ENCODE measurements around the gene KRT15. TPM values are rescaled to one million over a fixed set of nuclear protein-coding genes. Genes with fewer than 3 reads are reported as not detected.

KRT15 gene
- total and polyA plus RNA-seq, 9 of the 15 experiments (the other 6 are each of a cell fraction or from before 2014, with no cell fraction given), result 0.28 to 4.4 (median 0.56) TPM

DNA sequence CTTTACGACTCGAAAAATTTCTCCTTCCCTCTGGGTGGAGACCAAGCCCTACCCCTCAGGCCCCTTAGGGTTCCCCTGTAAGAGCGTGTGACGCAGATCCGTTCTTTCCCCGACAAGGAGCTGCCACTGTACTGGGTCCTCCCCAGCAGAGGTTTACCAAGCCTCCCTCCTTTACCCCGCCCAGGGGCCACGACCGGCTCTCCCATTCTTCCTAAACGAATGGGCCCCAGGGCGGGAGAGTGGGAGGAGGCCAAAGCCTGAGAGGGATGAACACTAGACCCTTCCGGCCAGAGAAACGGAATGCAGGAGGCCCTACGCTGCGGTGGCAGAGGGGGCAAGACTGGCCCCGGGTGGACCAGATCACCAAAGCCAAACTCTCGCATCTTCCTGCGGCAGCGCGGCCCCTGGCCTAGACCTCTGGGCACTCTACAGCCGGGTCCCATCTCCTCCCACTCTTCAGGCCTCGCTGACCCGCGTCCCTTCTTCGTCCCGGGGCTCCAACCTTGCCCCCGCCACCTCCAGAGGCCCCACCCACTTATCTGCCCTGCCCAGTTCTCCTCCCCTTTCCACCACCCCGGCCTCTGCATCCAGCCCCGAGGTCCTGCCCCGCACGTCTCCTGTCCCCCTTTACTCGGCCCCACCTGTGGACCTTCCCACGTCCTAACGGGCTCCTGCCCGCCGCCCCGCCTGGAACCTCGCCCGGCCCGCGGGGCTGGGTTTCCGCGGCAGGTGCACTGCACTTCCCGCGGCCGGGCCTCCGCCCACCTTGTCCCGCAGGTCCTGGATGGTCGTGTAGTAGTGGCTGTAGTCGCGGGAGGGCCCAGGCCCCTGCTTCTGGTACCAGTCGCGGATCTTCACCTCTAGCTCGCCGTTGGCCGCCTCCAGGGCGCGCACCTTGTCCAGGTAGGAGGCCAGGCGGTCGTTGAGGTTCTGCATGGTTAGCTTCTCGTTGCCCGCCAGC, 8.7 kb upstream of the KRT15 start (continued):
- TF ChIP-seq SIN3B (IDR thresholded peaks at IDR 0.05; ENCODE audit: low read depth), result no peak
- no peak for TF ChIP-seq CBX8 (IDR thresholded peaks at IDR 0.05; ENCODE audit: borderline replicate concordance, extremely low read depth, low read depth, low read length, poor library complexity, severe bottlenecking)
- TF ChIP-seq, protein P1, sequence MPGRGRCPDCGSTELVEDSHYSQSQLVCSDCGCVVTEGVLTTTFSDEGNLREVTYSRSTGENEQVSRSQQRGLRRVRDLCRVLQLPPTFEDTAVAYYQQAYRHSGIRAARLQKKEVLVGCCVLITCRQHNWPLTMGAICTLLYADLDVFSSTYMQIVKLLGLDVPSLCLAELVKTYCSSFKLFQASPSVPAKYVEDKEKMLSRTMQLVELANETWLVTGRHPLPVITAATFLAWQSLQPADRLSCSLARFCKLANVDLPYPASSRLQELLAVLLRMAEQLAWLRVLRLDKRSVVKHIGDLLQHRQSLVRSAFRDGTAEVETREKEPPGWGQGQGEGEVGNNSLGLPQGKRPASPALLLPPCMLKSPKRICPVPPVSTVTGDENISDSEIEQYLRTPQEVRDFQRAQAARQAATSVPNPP (IDR thresholded peaks at IDR 0.05; ENCODE audit: borderline replicate concordance, insufficient read depth, insufficient read length), result no peak
- TF ChIP-seq, protein P2, sequence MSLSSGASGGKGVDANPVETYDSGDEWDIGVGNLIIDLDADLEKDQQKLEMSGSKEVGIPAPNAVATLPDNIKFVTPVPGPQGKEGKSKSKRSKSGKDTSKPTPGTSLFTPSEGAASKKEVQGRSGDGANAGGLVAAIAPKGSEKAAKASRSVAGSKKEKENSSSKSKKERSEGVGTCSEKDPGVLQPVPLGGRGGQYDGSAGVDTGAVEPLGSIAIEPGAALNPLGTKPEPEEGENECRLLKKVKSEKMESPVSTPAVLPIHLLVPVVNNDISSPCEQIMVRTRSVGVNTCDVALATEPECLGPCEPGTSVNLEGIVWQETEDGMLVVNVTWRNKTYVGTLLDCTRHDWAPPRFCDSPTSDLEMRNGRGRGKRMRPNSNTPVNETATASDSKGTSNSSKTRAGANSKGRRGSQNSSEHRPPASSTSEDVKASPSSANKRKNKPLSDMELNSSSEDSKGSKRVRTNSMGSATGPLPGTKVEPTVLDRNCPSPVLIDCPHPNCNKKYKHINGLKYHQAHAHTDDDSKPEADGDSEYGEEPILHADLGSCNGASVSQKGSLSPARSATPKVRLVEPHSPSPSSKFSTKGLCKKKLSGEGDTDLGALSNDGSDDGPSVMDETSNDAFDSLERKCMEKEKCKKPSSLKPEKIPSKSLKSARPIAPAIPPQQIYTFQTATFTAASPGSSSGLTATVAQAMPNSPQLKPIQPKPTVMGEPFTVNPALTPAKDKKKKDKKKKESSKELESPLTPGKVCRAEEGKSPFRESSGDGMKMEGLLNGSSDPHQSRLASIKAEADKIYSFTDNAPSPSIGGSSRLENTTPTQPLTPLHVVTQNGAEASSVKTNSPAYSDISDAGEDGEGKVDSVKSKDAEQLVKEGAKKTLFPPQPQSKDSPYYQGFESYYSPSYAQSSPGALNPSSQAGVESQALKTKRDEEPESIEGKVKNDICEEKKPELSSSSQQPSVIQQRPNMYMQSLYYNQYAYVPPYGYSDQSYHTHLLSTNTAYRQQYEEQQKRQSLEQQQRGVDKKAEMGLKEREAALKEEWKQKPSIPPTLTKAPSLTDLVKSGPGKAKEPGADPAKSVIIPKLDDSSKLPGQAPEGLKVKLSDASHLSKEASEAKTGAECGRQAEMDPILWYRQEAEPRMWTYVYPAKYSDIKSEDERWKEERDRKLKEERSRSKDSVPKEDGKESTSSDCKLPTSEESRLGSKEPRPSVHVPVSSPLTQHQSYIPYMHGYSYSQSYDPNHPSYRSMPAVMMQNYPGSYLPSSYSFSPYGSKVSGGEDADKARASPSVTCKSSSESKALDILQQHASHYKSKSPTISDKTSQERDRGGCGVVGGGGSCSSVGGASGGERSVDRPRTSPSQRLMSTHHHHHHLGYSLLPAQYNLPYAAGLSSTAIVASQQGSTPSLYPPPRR (CRISPR knock-in tag; IDR thresholded peaks at IDR 0.05; ENCODE audit: borderline replicate concordance), result no peak
- TF ChIP-seq PHB2 (IDR thresholded peaks at IDR 0.05; ENCODE audit: low read depth), result no peak
- TF ChIP-seq CC2D1A (IDR thresholded peaks at IDR 0.05), result no peak
- TF ChIP-seq, protein P3, sequence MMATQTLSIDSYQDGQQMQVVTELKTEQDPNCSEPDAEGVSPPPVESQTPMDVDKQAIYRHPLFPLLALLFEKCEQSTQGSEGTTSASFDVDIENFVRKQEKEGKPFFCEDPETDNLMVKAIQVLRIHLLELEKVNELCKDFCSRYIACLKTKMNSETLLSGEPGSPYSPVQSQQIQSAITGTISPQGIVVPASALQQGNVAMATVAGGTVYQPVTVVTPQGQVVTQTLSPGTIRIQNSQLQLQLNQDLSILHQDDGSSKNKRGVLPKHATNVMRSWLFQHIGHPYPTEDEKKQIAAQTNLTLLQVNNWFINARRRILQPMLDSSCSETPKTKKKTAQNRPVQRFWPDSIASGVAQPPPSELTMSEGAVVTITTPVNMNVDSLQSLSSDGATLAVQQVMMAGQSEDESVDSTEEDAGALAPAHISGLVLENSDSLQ (IDR thresholded peaks at IDR 0.05), result no peak
- no peak for TF ChIP-seq NR4A1 (CRISPR knock-in tag; IDR thresholded peaks at IDR 0.05)
- no peak for TF ChIP-seq NR4A1 (tag; IDR thresholded peaks at IDR 0.05)
- TF ChIP-seq, protein P4, sequence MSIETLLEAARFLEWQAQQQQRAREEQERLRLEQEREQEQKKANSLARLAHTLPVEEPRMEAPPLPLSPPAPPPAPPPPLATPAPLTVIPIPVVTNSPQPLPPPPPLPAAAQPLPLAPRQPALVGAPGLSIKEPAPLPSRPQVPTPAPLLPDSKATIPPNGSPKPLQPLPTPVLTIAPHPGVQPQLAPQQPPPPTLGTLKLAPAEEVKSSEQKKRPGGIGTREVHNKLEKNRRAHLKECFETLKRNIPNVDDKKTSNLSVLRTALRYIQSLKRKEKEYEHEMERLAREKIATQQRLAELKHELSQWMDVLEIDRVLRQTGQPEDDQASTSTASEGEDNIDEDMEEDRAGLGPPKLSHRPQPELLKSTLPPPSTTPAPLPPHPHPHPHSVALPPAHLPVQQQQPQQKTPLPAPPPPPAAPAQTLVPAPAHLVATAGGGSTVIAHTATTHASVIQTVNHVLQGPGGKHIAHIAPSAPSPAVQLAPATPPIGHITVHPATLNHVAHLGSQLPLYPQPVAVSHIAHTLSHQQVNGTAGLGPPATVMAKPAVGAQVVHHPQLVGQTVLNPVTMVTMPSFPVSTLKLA (conservative IDR thresholded peaks at IDR 0.05), result 0 out of 4 replicates have a peak, but pooled peaks of 1 of the 2 experiments have one; percentile 11
- no peak for TF ChIP-seq MTF1 (CRISPR knock-in tag; IDR thresholded peaks at IDR 0.05; ENCODE audit: borderline replicate concordance)
- peak; percentile 42 for TF ChIP-seq SP1 (CRISPR knock-in tag; IDR thresholded peaks at IDR 0.05)
- TF ChIP-seq DPF2 (IDR thresholded peaks at IDR 0.05), result no peak
- no peak for TF ChIP-seq YY1 (IDR thresholded peaks at IDR 0.05; ENCODE audit: borderline replicate concordance in 1 of 3, control insufficient read depth in 1 of 3, extremely low read depth in 1 of 3, insufficient read depth in 3 of 3, insufficient read length in 1 of 3, insufficient replicate concordance in 2 of 3, low read depth in 1 of 3, low read length in 2 of 3)
- peak; percentile 26 for TF ChIP-seq CHD1 (IDR thresholded peaks at IDR 0.05; ENCODE audit: low read length)
- TF ChIP-seq SRSF1 (IDR thresholded peaks at IDR 0.05; ENCODE audit: low read depth, low read length), result no peak
